OCI-LY7 (cell line): Measurements from ENCODE around the gene CCDC60. TPM values are rescaled to one million over a fixed set of nuclear protein-coding genes. Genes with fewer than 3 reads are reported as not detected.

Experiments used
- BruUV-seq: library from RNA; stranded (reverse); fragments of 400-500 nt; replicated peaks from 2 replicates; lab custom pipeline; 2021; lab: Mats Ljungman, UMichigan
- CTCF ChIA-PET: fragments of 300-600 bp; sonication (Branson Sonifier 250); formaldehyde crosslinking; loops from one replicate; lab custom pipeline; 2022; ENCODE audit warnings: antibody characterized with exemption; ENCODE audit not compliant: unreplicated experiment; lab: Charles Lee
- POLR2A ChIA-PET: fragments of 300-600 bp; sonication (Branson Sonifier 250); formaldehyde crosslinking; loops from one replicate; lab custom pipeline; 2022; ENCODE audit warnings: antibody characterized with exemption; lab: Charles Lee
- DNase-seq: peaks from one replicate; pipeline ENCODE4 v3.0.0-alpha.2; 2015; ENCODE audit warnings: low spot score
- H2AFZ ChIP-seq: fragments of 200-600 bp; sonication (generic), shearing (Covaris generic); 2 replicates; pipeline ENCODE4 v1.6.1; 2014; ENCODE audit warnings: mild to moderate bottlenecking, antibody characterized with exemption, low read length, moderate library complexity
- H3K27ac ChIP-seq: fragments of 200-600 bp; sonication (generic); 2 replicates; pipeline ENCODE4 v1.5.1; 2014; ENCODE audit warnings: mixed run types, low read depth, mild to moderate bottlenecking, moderate library complexity, low read length, inconsistent platforms; ENCODE audit not compliant: poor library complexity, severe bottlenecking
- H3K36me3 ChIP-seq: fragments of 200-600 bp; sonication (generic); 2 replicates; pipeline ENCODE4 v1.6.1; 2014; ENCODE audit warnings: mild to moderate bottlenecking, antibody characterized with exemption, low read length, moderate library complexity, mixed read lengths; ENCODE audit not compliant: insufficient read depth
- H3K4me1 ChIP-seq: fragments of 200-600 bp; sonication (generic); 2 replicates; pipeline ENCODE4 v1.5.1; 2014; ENCODE audit warnings: mild to moderate bottlenecking, low read length; ENCODE audit not compliant: insufficient read depth, poor library complexity, severe bottlenecking
- H3K4me2 ChIP-seq: fragments of 200-600 bp; sonication (generic); 2 replicates; pipeline ENCODE4 v1.6.1; 2014; ENCODE audit warnings: mild to moderate bottlenecking, low read length
- H3K4me3 ChIP-seq: fragments of 200-600 bp; sonication (generic); 2 replicates; pipeline ENCODE4 v1.5.1; 2014; ENCODE audit warnings: mild to moderate bottlenecking, low read depth, low read length; ENCODE audit not compliant: poor library complexity, severe bottlenecking
- H3K79me2 ChIP-seq: fragments of 200-600 bp; sonication (generic); 2 replicates; pipeline ENCODE4 v1.6.1; 2016; ENCODE audit warnings: low read depth, mild to moderate bottlenecking, low read length, moderate library complexity, mixed read lengths; ENCODE audit not compliant: insufficient read depth
- H3K9me2 ChIP-seq: fragments of 200-600 bp; sonication (generic); 2 replicates; pipeline ENCODE4 v1.6.1; 2016; ENCODE audit warnings: mild to moderate bottlenecking, low read length, mixed read lengths; ENCODE audit not compliant: insufficient read depth
- H3K9me3 ChIP-seq: fragments of 200-600 bp; sonication (generic); 2 replicates; pipeline ENCODE4 v1.6.1; 2014; ENCODE audit warnings: mild to moderate bottlenecking, mixed run types, low read length, mixed read lengths
- H4K20me1 ChIP-seq: fragments of 200-600 bp; sonication (generic); 2 replicates; pipeline ENCODE4 v1.6.1; 2014; ENCODE audit warnings: mild to moderate bottlenecking, antibody characterized with exemption, low read length, moderate library complexity, mixed read lengths; ENCODE audit not compliant: insufficient read depth
- CTCF ChIP-seq: fragments of 200-600 bp; sonication (generic); conservative IDR thresholded peaks from 2 replicates; pipeline ENCODE4 v1.5.1; 2014; ENCODE audit warnings: mild to moderate bottlenecking, antibody characterized with exemption, low read length, moderate library complexity, mixed read lengths
- EZH2phosphoT487 ChIP-seq: fragments of 200-600 bp; sonication (generic); IDR thresholded peaks from 2 replicates; pipeline ENCODE4 v1.6.1; 2018; ENCODE audit warnings: low read depth, borderline replicate concordance, mild to moderate bottlenecking, mixed run types, antibody characterized with exemption, low read length, moderate library complexity, mixed read lengths
- intact Hi-C: fragments of 100-400 bp; cut with micrococcal nuclease; formaldehyde crosslinking; loops from one replicate; pipeline ENCODE4 v1.10.0; 2022; ENCODE audit not compliant: unreplicated experiment
- total RNA-seq, 2 experiments: library from RNA; depleted of rRNA in 1 of 2; stranded (reverse); fragments of >200 nt in 1 of 2; shearing (Covaris generic) in 1 of 2; gene quantifications; 2 replicates each; pipeline ENCODE4 v1.2.3, GENCODE V29; 2014 to 2022

Gene CCDC60
- total RNA-seq, 2 experiments from 2014 or later = not detected

GRCh38 chr12:119425623-119426022 lies 91.1 kb downstream of the CCDC60 start:
- H4K20me1 ChIP-seq = no peaks in the 10 kb centered on the region
- H3K4me2 ChIP-seq = no peak overlapping the region
- intact Hi-C loops = no loop called here
- H2AFZ ChIP-seq = no peak overlapping the region
- POLR2A ChIA-PET = no interaction called here
- TF ChIP-seq CTCF = no peak
- no peak overlapping the region for H3K4me3 ChIP-seq
- no TSS peak for BruUV-seq
- H3K36me3 ChIP-seq = no peaks in the 10 kb centered on the region
- no peak overlapping the region for H3K27ac ChIP-seq
- no peaks in the 10 kb centered on the region for H3K79me2 ChIP-seq
- no peaks in the 10 kb centered on the region for H3K9me3 ChIP-seq
- H3K4me1 ChIP-seq = no peaks in the 10 kb centered on the region
- CTCF ChIA-PET = no interaction called here
- H3K9me2 ChIP-seq = no peaks in the 10 kb centered on the region
- no peak for DNase-seq

DNA sequence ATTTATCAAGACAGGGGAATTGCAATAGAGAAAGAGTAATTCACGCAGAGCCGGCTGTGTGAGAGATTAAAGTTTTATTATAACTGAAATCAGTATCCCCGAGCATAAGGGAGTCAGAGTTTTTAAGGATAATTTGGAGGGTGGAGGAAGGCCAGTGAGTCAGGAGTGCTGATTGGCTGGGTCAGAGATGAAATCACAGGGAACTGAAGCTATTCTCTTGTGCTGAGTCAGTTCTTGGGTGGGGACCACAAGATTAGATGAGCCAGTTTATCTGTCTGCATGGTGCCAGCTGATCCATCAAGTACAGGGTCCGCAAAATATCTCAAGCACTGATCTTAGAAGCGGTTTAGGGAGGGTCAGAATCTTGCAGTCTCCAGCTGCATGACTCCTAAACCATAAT lies 96.6 kb downstream of the CCDC60 start:
- Histone ChIP-seq H3K79me2 (no peaks in the 10 kb centered on the region), H4K20me1 (no peaks in the 10 kb centered on the region), H3K36me3 (no peaks in the 10 kb centered on the region), H3K9me3 (no peaks in the 10 kb centered on the region), H3K4me1 (no peaks in the 10 kb centered on the region), H3K9me2 (no peaks in the 10 kb centered on the region), H3K27ac (no peak overlapping the region), H3K4me2 (no peak overlapping the region), H2AFZ (no peak overlapping the region), H3K4me3 (no peak overlapping the region)
- TF ChIP-seq CTCF = no peak
- no peak for TF ChIP-seq EZH2phosphoT487
- ChIA-PET CTCF (no interaction called here), POLR2A (no interaction called here)
- no TSS peak for BruUV-seq
- no peak for DNase-seq
- intact Hi-C loops = no loop called here

DNA sequence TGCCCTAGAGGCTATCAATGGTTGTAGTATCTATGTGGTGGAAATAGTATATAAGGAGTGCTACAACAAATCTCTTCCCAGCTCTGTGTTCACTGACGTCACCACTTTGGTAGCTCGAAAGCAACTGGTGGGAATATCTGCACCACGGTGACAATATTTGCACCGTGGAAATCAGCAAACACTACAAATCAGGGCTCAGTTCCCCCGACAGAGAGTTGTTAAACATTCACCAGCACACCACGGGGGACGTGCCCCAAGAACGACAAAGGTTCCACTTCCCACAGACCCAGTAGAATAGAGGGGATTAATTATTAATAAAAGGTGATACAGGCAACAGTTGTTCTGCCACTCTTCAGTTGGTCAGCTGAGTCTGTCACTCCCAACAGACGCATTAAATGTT lies 98.4 kb downstream of the CCDC60 start:
- no peak for TF ChIP-seq EZH2phosphoT487
- no peak for DNase-seq
- H3K27ac ChIP-seq = no peak overlapping the region
- no peaks in the 10 kb centered on the region for H3K4me1 ChIP-seq
- H3K4me2 ChIP-seq = no peak overlapping the region
- H3K9me2 ChIP-seq = no peaks in the 10 kb centered on the region
- H3K79me2 ChIP-seq = no peaks in the 10 kb centered on the region
- H3K36me3 ChIP-seq = no peaks in the 10 kb centered on the region
- intact Hi-C loops = no loop called here
- BruUV-seq = no TSS peak
- ChIA-PET CTCF (no interaction called here), POLR2A (no interaction called here)
- H4K20me1 ChIP-seq = no peaks in the 10 kb centered on the region
- H3K9me3 ChIP-seq = no peaks in the 10 kb centered on the region
- no peak overlapping the region for H3K4me3 ChIP-seq
- H2AFZ ChIP-seq = no peak overlapping the region
